PC-9 (cell line): ENCODE measurements around the gene TOMM20.

Experiments used
- CTCF ChIP-seq: fragments of 200-600 bp; sonication (generic); conservative IDR thresholded peaks from 2 replicates; pipeline ENCODE4 v1.6.1; 2017; ENCODE audit warnings: mixed run types, antibody characterized with exemption, mild to moderate bottlenecking, moderate library complexity
- EZH2 ChIP-seq: fragments of 200-600 bp; sonication (generic); IDR thresholded peaks from 2 replicates; pipeline ENCODE4 v1.8.0; 2017; ENCODE audit warnings: antibody characterized with exemption, low read depth

GRCh38 chr1:235076504-235077162 is 52.0 kb downstream of the TOMM20 start:
- no peak for TF ChIP-seq EZH2
- no peak for TF ChIP-seq CTCF
